SK-MEL-5 (cell line): ENCODE measurements around the gene CHRM4. TPM values are rescaled to one million over a fixed set of nuclear protein-coding genes. Genes with fewer than 3 reads are reported as not detected.
A peak's percentile ranks its signal among the peaks of the same experiment; 100 is the strongest.
"Not testable (repeated sequence)": the region's sequence is repeated elsewhere in the genome, so short reads cannot be mapped to it uniquely, and the experiment has no call there.

Experiments
- DNase-seq: peaks from one replicate; pipeline ENCODE4 v3.0.0-alpha.2; 2016; ENCODE audit warnings: low read depth, low spot score
- in situ Hi-C: cut with HindIII; loops from 2 replicates; pipeline ENCODE4 v1.10.0; 2016; ENCODE audit warnings: low sequenced_read_pairs, high pct_unique_total_duplicates, low pct_unique_long_range_greater_than_20kb
- total RNA-seq: library from RNA; depleted of rRNA; stranded (reverse); fragments of >200 nt; shearing (Covaris generic); gene quantifications from 2 replicates; pipeline ENCODE4 v1.2.3, GENCODE V29; 2014

The CHRM4 gene
- total RNA-seq, 1 experiment from 2014 or later, result 2.7 TPM

- in situ Hi-C loops, result no loop called here
- no peak for DNase-seq
Measured at GRCh38 chr11:46386674-46387073, 4.9 kb downstream of the CHRM4 start.

- in situ Hi-C loops, result no loop called here
- no peak for DNase-seq
Measured at GRCh38 chr11:46386005-46386578, 5.5 kb downstream of the CHRM4 start.

GRCh38 chr11:46385169-46386004 lies 6.2 kb downstream of the CHRM4 start:
- no peak for DNase-seq
- in situ Hi-C loops, result no loop called here

- in situ Hi-C loops, result no loop called here
Measured at GRCh38 chr11:46383974-46384701, 7.4 kb downstream of the CHRM4 start.

GRCh38 chr11:46383404-46383758 lies 8.2 kb downstream of the CHRM4 start:
- in situ Hi-C loops, result no loop called here
- DNase-seq, result no peak

More at GRCh38 chr11:46383974-46384701, 7.4 kb downstream of the CHRM4 start:
- no peak for DNase-seq

- peak; percentile 72 for DNase-seq
- in situ Hi-C loops, result no loop called here
Measured at GRCh38 chr11:46382646-46383403, 8.8 kb downstream of the CHRM4 start.

GRCh38 chr11:46381819-46382645 lies 9.5 kb downstream of the CHRM4 start:
- in situ Hi-C loops, result no loop called here
- DNase-seq, result no peak

GRCh38 chr11:46381048-46381818 lies 10.3 kb downstream of the CHRM4 start, which contains the start of gene MDK:
TSS of gene MDK (plus strand) at chr11:46381669. CDS start at chr11:46382058, 389 bp downstream.
- in situ Hi-C loops, result no loop called here
- DNase-seq, result no peak

- in situ Hi-C loops, result no loop called here
- DNase-seq, result no peak
Measured at GRCh38 chr11:46380340-46381047, 11.1 kb downstream of the CHRM4 start.

GRCh38 chr11:46379482-46380293 lies 11.9 kb downstream of the CHRM4 start:
- DNase-seq, in situ Hi-C loops: not testable (repeated sequence)

GRCh38 chr11:46378811-46379481 lies 12.6 kb downstream of the CHRM4 start:
- in situ Hi-C loops, result no loop called here
- no peak for DNase-seq

GRCh38 chr11:46378296-46378695 lies 13.3 kb downstream of the CHRM4 start:
- DNase-seq, result no peak
- in situ Hi-C loops, result no loop called here

GRCh38 chr11:46377831-46378230 lies 13.7 kb downstream of the CHRM4 start:
- DNase-seq, result no peak
- in situ Hi-C loops, result no loop called here

GRCh38 chr11:46377290-46377689 lies 14.3 kb downstream of the CHRM4 start:
- in situ Hi-C loops, result no loop called here
- DNase-seq, result no peak
